Fibroblast of peridontal ligament (primary cell): ENCODE measurements around the gene SOCS1.

Experiments used
- DNase-seq: peaks from one replicate; pipeline ENCODE4 v3.0.0-alpha.2; 2010; ENCODE audit errors: extremely low read depth

The SOCS1 gene

DNA sequence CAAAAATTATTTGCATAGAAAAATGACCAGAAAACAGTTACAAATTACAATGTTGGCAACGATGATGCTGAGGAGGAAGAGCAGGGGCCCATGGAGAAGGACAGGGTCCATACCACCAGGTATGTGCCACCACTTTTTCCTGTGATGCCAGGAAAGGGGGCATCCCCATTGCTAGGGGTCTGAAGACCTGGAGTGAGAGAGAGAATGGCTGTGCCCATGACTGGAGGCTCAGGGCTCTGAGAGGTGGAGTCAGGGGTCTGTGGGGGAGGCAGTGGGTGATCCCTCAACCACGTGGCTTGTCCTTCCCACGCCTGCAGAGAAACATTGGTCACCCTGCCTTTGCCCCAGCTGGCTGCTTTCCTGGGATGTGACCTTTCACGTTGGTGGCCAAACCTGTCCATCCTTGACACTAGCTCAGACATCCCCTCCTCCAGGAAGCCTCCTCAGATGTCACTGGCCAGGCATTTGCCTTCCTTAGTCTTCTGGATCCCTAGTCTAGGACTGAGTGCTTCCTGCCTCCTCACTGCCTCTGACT, 51.4 kb downstream of the SOCS1 start:
- DNase-seq = no peak
